Measurements from ENCODE around the gene CUL5. TPM values are rescaled to one million over a fixed set of nuclear protein-coding genes. Genes with fewer than 3 reads are reported as not detected.

CUL5 gene
- total RNA-seq, 4 donors from 2014 or later = 40.6 to 83.5 (median 66.5) TPM

- no peaks in the 10 kb centered on the region for H3K9me3 ChIP-seq
- ATAC-seq = peak; percentile 39 to 55
- TF ChIP-seq CTCF (IDR thresholded peaks at IDR 0.05 in 4 of 5, conservative IDR thresholded peaks at IDR 0.05 in 1 of 5) (no peak), POLR2A (IDR thresholded peaks at IDR 0.05) (no peak)
- peaks cover 16 to 21% of the 10 kb centered on the region in 2 donors for H3K4me1 ChIP-seq
- no peak overlapping the region for H3K4me3 ChIP-seq
- intact Hi-C loops (cut with DNase I; ENCODE audit: low total_unique reads) (no loop called here), in situ Hi-C loops (cut with MboI; ENCODE audit: low sequenced_read_pairs in 4 of 4) (no loop called here)
- no peak for DNase-seq
- H3K36me3 ChIP-seq = peaks cover 8 to 51% of the 10 kb centered on the region in 2 donors
- H3K27ac ChIP-seq = peak overlapping the region; percentile 54 to 70 (median 63)
- no peaks in the 10 kb centered on the region for H3K27me3 ChIP-seq
Observed at GRCh38 chr11:108135845-108136544, 127.3 kb downstream of the CUL5 start.

- Histone ChIP-seq H3K27ac (peak overlapping the region in 3 of 4 donors; percentile 33 to 70 (median 67)), H3K36me3 (peaks cover 8 to 59% of the 10 kb centered on the region in 2 donors), H3K9me3 (no peaks in the 10 kb centered on the region), H3K4me3 (no peak overlapping the region), H3K4me1 (peaks cover 16 to 17% of the 10 kb centered on the region in 2 donors), H3K27me3 (no peaks in the 10 kb centered on the region)
- TF ChIP-seq POLR2A (IDR thresholded peaks at IDR 0.05) = no peak
- ATAC-seq (no peak), DNase-seq (no peak)
- in situ Hi-C loops (cut with MboI; ENCODE audit: low sequenced_read_pairs in 4 of 4) = no loop called here
- intact Hi-C loops (cut with DNase I; ENCODE audit: low total_unique reads) = no loop called here
Observed at GRCh38 chr11:108137212-108137611, 128.5 kb downstream of the CUL5 start.

- no peaks in the 10 kb centered on the region for H3K4me1 ChIP-seq
- TF ChIP-seq POLR2A (IDR thresholded peaks at IDR 0.05) (no peak), CTCF (IDR thresholded peaks at IDR 0.05 in 4 of 5, conservative IDR thresholded peaks at IDR 0.05 in 1 of 5) (no peak)
- no peaks in the 10 kb centered on the region for H3K27me3 ChIP-seq
- H3K27ac ChIP-seq = no peak overlapping the region
- in situ Hi-C loops (cut with MboI; ENCODE audit: low sequenced_read_pairs in 4 of 4) (no loop called here), intact Hi-C loops (cut with DNase I; ENCODE audit: low total_unique reads) (no loop called here)
- no peak for ATAC-seq
- H3K4me3 ChIP-seq = no peak overlapping the region
- H3K9me3 ChIP-seq = no peaks in the 10 kb centered on the region
- no peak for DNase-seq
- peaks cover 13 to 92% of the 10 kb centered on the region in 2 donors for H3K36me3 ChIP-seq
Observed at GRCh38 chr11:108142304-108142703, 133.6 kb downstream of the CUL5 start.

DNA sequence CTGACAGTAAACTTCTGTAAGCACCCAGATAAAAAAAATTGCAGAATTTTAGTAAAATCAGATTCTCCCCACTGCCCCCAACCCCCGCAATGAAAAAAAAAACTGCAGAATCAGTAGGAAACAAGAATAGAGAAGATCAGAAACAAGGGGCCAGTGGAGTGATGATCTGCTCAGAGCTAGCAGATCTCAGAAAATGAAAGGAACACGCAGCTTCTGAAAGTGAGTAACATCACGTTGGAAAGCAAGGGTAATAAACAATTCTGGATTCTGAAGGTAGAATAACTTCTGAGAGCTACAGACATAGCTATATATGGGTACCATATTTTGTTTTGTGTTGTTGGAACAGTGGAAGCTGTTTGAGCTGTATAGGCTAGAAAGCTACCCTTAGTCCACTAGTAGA lies 135.9 kb downstream of the CUL5 start:
- DNase-seq (no peak), ATAC-seq (no peak)
- Histone ChIP-seq H3K9me3 (no peaks in the 10 kb centered on the region), H3K4me3 (no peak overlapping the region), H3K27me3 (no peaks in the 10 kb centered on the region), H3K27ac (no peak overlapping the region), H3K4me1 (no peaks in the 10 kb centered on the region), H3K36me3 (peaks cover 10 to 100% of the 10 kb centered on the region in 2 donors)
- in situ Hi-C loops (cut with MboI; ENCODE audit: low sequenced_read_pairs in 4 of 4) (no loop called here), intact Hi-C loops (cut with DNase I; ENCODE audit: low total_unique reads) (no loop called here)
- TF ChIP-seq CTCF (IDR thresholded peaks at IDR 0.05 in 4 of 5, conservative IDR thresholded peaks at IDR 0.05 in 1 of 5) (no peak), POLR2A (IDR thresholded peaks at IDR 0.05) (no peak)

DNA sequence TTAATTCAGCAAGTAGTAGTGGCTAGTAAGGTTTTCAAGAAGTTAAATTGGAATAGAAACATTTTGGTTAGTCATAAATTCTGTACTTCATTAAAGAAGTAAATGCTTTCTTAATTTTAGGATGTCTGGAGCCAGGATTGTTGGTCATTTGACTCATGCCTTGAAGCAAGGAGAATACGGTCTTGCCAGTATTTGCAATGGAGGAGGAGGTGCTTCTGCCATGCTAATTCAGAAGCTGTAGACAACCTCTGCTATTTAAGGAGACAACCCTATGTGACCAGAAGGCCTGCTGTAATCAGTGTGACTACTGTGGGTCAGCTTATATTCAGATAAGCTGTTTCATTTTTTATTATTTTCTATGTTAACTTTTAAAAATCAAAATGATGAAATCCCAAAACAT lies 138.5 kb downstream of the CUL5 start:
- Histone ChIP-seq H3K9me3 (no peaks in the 10 kb centered on the region), H3K27ac (peak overlapping the region in 1 of 4 donors; percentile 19), H3K4me1 (no peaks in the 10 kb centered on the region), H3K4me3 (no peak overlapping the region), H3K36me3 (peaks cover 5 to 96% of the 10 kb centered on the region in 2 donors), H3K27me3 (no peaks in the 10 kb centered on the region)
- no peak for DNase-seq
- in situ Hi-C loops (cut with MboI; ENCODE audit: low sequenced_read_pairs in 4 of 4) (no loop called here), intact Hi-C loops (cut with DNase I; ENCODE audit: low total_unique reads) (no loop called here)
- ATAC-seq = peak in 1 of 2 donors; percentile 68
- no peak for TF ChIP-seq CTCF (IDR thresholded peaks at IDR 0.05 in 4 of 5, conservative IDR thresholded peaks at IDR 0.05 in 1 of 5)
- no peak for TF ChIP-seq POLR2A (IDR thresholded peaks at IDR 0.05)

Measured in gastrocnemius medialis (tissue), 4 donors.